HL-60 (cell line): ENCODE data around the gene GATD1.
A peak's percentile ranks its signal among the peaks of the same experiment; 100 is the strongest.

Experiments used
- DNase-seq, 2 experiments: peaks; one replicate each; pipeline ENCODE4 v3.0.0-alpha.2; 2010 to 2020; ENCODE audit warnings: low read depth in 1 of 2, low spot score in 1 of 2
- H3K27ac ChIP-seq: fragments of 250-450 bp; sonication (Bioruptor Pico); replicated peaks from 2 replicates; pipeline ENCODE4 v1.5.1; 2020; ENCODE audit warnings: mild to moderate bottlenecking, moderate library complexity
- H3K27me3 ChIP-seq: fragments of 250-450 bp; sonication (Bioruptor Pico); 2 replicates; pipeline ENCODE4 v1.5.1; 2021; ENCODE audit warnings: mild to moderate bottlenecking, moderate library complexity; ENCODE audit not compliant: insufficient read depth, poor library complexity, severe bottlenecking
- H3K4me3 ChIP-seq: replicated peaks from 2 replicates; pipeline ENCODE4 v1.5.1; 2011; ENCODE audit warnings: mild to moderate bottlenecking, control low read depth, low read length; ENCODE audit not compliant: insufficient read depth
- CTCF ChIP-seq: IDR thresholded peaks from one replicate; pipeline ENCODE4 v1.5.1; 2011; ENCODE audit warnings: low read length, control low read depth, inconsistent platforms; ENCODE audit not compliant: insufficient read depth
- GABPA ChIP-seq: IDR thresholded peaks from 2 replicates; pipeline ENCODE4 v1.6.1; 2012; ENCODE audit warnings: low read depth
- POLR2AphosphoS5 ChIP-seq: IDR thresholded peaks from 2 replicates; pipeline ENCODE4 v1.6.1; 2012; ENCODE audit warnings: low read depth
- REST ChIP-seq: IDR thresholded peaks from 2 replicates; pipeline ENCODE4 v1.6.1; 2012; ENCODE audit warnings: low read depth; ENCODE audit not compliant: insufficient replicate concordance
- SPI1 ChIP-seq: IDR thresholded peaks from 2 replicates; pipeline ENCODE4 v1.6.1; 2012; ENCODE audit warnings: low read depth, mild to moderate bottlenecking, borderline replicate concordance

Gene GATD1

DNA sequence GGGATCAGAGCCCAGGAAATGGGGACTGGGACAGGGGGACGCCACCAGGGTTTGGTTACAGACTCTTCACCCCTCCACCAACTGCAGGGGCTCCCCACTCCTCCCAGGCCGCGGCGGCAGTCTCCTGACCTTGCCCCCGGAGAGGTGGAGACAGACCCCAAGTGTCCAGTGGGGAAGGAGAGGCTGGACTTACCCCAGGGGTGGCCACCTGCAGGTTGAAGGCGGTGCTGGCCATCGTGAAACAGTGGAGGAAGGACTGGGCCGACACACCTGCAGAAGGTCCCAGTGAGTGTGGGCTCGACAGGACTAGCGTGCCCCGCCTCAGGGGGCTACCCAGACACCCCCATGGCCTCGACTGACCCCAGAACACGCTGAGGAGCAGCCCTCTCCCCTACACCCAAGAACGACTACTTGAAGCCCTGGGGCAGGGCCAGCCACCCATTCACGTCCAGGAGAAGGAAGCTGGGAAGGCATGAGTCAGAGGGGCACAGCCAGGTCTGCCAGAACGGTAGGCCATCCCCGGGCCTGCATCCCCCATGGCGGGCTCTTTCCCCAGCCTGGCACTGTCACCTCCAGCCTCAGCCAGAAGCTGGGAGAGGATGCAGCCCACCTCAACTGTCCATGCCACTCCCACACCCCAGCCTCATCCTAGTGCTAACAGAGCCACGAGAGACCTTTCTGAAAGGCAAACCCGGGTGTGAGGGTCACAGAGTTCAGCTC lies 2.3 kb downstream of the GATD1 start:
- Histone ChIP-seq H3K27me3 (no peaks in the 10 kb centered on the region), H3K4me3 (peak overlapping the region; percentile 72), H3K27ac (no peak overlapping the region)
- TF ChIP-seq SPI1 (no peak), REST (no peak), POLR2AphosphoS5 (peak; percentile 12; the same call in 1 of the 2 replicates)
- no peak for DNase-seq

GRCh38 chr11:773830-774229 lies 3.5 kb downstream of the GATD1 start:
- no peaks in the 10 kb centered on the region for H3K27me3 ChIP-seq
- no peak for DNase-seq
- no peak overlapping the region for H3K4me3 ChIP-seq
- H3K27ac ChIP-seq: no peak overlapping the region
- TF ChIP-seq CTCF (no peak), POLR2AphosphoS5 (no peak), GABPA (no peak), SPI1 (no peak), REST (no peak)

- DNase-seq: no peak
- Histone ChIP-seq H3K27me3 (no peaks in the 10 kb centered on the region), H3K4me3 (no peak overlapping the region), H3K27ac (no peak overlapping the region)
- TF ChIP-seq CTCF: no peak
- no peak for TF ChIP-seq POLR2AphosphoS5
- no peak for TF ChIP-seq GABPA
- no peak for TF ChIP-seq REST
- no peak for TF ChIP-seq SPI1
Observed at GRCh38 chr11:773425-773824, 3.9 kb downstream of the GATD1 start.
